Right atrium auricular region (tissue), 2 donors: ENCODE data around the gene TBX2. TPM values are rescaled to one million over a fixed set of nuclear protein-coding genes. Genes with fewer than 3 reads are reported as not detected.
A peak's percentile ranks its signal among the peaks of the same experiment; 100 is the strongest.

Experiments
- DNase-seq: peaks from one replicate; pipeline ENCODE4 v3.0.0-alpha.2; 2019; ENCODE audit warnings: low spot score
- H3K27ac ChIP-seq, 2 donors: fragments of 200-600 bp; sonication (generic); 1 replicate in 1 of 2; 2 replicates in 1 of 2; pipeline ENCODE4 v1.5.1; 2016 to 2019
- H3K27me3 ChIP-seq, 2 donors: fragments of 200-600 bp; sonication (generic); one replicate each; pipeline versions ENCODE4 v1.5.1 to v1.6.0; 2017 to 2019
- H3K36me3 ChIP-seq: fragments of 200-600 bp; sonication (generic); one replicate; pipeline ENCODE4 v1.5.1; 2016
- H3K4me1 ChIP-seq, 2 donors: fragments of 200-600 bp; sonication (generic); one replicate each; pipeline versions ENCODE4 v1.5.1 to v1.6.0; 2017 to 2019
- H3K4me3 ChIP-seq, 2 donors: fragments of 200-600 bp; sonication (generic); 1 replicate in 1 of 2; 2 replicates in 1 of 2; pipeline ENCODE4 v1.5.1; 2017 to 2019; ENCODE audit warnings: mild to moderate bottlenecking in 1 of 2, moderate library complexity in 1 of 2
- H3K9me3 ChIP-seq, 2 donors: fragments of 200-600 bp; sonication (generic); one replicate each; pipeline ENCODE4 v1.5.1; 2019
- total RNA-seq, 2 donors: library from RNA; depleted of rRNA; stranded (reverse); fragments of >200 nt; gene quantifications; one replicate each; pipeline ENCODE4 v1.1.0, GENCODE V29; 2016
- TF ChIP-seq, protein P1 (sequence below), 2 donors: fragments of 200-600 bp; sonication (generic); IDR thresholded peaks; one replicate each; pipeline ENCODE4 v1.5.1; 2019; ENCODE audit warnings: antibody characterized with exemption in 2 of 2

Gene TBX2
- total RNA-seq, 2 donors from 2014 or later, result 4.3 to 6.9 TPM

DNA sequence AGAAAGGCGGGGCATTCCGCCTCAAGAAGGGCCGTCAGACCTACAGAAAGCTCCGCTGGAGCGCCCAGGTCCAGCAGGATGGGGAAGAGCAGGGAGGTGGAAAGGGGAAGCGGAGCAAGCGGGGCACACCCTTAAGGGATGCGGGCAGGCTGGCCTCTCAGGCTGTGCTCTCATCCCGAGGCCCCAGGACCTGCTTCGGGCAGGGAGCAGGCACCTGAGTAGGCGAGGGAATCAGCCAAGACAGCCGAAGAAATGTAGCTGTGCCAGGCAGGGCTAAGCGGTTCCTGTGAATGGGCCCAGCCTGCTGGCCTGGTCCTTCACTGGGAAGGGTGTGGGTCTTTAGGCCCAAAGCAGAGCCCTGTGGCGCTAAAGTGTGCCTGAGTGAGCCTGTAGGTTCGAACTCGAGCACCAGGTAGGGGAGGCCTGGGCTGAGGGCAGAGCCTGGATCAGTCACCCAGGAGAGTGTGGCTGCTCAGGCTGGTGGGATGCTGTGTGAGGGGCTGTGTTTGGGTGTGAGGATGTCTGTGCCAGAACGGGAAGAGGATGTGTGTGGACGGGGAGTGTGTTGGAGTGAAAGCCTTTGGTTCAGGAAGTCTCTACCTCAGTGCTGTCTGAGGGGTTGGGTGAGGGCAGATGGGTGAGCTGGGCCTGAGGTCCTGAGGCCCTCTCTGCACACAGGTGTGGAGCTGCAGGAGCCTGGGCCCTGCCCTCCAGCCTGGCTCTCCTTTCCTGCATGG is 55.8 kb downstream of the TBX2 start:
- peak; percentile 34 for DNase-seq
- Histone ChIP-seq H3K4me3 (no peak overlapping the region), H3K27ac (no peak overlapping the region), H3K4me1 (peaks cover 0 to 36% of the 10 kb centered on the region in 2 donors), H3K36me3 (no peaks in the 10 kb centered on the region), H3K27me3 (peaks cover 47 to 61% of the 10 kb centered on the region in 2 donors), H3K9me3 (no peaks in the 10 kb centered on the region)
- TF ChIP-seq, protein P1, sequence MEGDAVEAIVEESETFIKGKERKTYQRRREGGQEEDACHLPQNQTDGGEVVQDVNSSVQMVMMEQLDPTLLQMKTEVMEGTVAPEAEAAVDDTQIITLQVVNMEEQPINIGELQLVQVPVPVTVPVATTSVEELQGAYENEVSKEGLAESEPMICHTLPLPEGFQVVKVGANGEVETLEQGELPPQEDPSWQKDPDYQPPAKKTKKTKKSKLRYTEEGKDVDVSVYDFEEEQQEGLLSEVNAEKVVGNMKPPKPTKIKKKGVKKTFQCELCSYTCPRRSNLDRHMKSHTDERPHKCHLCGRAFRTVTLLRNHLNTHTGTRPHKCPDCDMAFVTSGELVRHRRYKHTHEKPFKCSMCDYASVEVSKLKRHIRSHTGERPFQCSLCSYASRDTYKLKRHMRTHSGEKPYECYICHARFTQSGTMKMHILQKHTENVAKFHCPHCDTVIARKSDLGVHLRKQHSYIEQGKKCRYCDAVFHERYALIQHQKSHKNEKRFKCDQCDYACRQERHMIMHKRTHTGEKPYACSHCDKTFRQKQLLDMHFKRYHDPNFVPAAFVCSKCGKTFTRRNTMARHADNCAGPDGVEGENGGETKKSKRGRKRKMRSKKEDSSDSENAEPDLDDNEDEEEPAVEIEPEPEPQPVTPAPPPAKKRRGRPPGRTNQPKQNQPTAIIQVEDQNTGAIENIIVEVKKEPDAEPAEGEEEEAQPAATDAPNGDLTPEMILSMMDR (IDR thresholded peaks at IDR 0.05), result no peak

DNA sequence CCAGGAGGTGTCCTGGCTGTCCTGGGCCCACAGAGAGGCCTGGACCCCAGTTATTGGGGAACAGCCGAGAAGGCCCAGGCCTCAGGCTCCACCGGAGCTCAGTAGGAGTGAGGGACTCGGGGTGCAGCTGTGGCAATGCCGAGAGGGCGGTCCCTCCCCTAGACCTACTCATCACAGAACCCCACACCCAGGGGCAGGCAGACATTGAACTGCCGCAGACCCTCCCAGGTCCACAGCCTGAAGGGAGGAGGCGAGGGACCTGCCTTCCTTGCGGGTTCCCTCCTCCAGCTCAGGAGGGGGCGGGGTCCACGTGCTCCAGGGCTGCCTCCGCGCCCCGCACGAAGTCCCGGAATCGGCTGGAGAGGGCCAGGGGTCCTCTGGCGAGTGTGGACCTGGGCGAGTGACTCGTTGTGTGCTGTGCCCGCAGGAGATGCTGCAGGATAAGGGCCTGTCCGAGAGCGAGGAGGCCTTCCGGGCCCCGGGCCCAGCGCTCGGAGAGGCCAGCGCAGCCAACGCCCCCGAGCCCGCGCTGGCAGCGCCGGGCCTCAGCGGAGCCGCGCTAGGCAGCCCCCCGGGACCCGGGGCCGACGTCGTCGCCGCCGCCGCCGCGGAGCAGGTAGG is 56.5 kb downstream of the TBX2 start:
- DNase-seq, result peak; percentile 42
- Histone ChIP-seq H3K36me3 (no peaks in the 10 kb centered on the region), H3K4me1 (peaks cover 0 to 36% of the 10 kb centered on the region in 2 donors), H3K9me3 (no peaks in the 10 kb centered on the region), H3K27me3 (peaks cover 50 to 56% of the 10 kb centered on the region in 2 donors), H3K4me3 (no peak overlapping the region), H3K27ac (no peak overlapping the region)
- TF ChIP-seq, protein P1 (IDR thresholded peaks at IDR 0.05), result no peak

DNA sequence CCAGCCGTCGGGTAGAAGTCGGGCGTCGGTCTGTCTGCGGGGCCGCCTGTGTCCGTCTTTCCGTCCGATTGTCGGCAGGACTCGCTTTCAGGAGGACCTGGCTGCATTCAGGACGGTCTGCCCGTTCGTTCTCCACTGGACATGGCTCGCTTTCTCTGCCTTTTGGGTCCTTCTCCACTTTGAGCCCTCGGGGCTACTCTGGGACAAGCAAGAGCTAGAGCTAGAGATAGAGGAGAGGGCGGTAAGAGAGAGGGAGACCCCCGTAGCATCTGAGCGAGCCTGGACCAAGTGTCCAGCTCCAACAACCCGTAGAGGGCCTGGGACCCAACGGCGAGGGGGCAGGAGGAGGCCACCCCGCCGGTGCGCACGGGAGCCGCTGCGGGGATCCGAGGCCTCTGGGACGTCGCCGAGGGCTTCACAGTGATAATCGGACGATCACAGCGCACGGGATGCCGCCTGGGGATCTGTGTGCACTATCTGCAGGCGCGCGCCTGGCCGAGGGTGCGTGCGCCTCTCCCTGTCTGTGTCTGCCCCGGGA is 57.1 kb downstream of the TBX2 start:
- Histone ChIP-seq H3K4me3 (peak overlapping the region in 1 of 2 donors; percentile 38), H3K9me3 (no peaks in the 10 kb centered on the region), H3K27me3 (peaks cover 50 to 51% of the 10 kb centered on the region in 2 donors), H3K36me3 (no peaks in the 10 kb centered on the region), H3K27ac (no peak overlapping the region), H3K4me1 (peaks cover 0 to 32% of the 10 kb centered on the region in 2 donors)
- DNase-seq, result peak; percentile 26
- TF ChIP-seq, protein P1 (IDR thresholded peaks at IDR 0.05), result no peak

DNA sequence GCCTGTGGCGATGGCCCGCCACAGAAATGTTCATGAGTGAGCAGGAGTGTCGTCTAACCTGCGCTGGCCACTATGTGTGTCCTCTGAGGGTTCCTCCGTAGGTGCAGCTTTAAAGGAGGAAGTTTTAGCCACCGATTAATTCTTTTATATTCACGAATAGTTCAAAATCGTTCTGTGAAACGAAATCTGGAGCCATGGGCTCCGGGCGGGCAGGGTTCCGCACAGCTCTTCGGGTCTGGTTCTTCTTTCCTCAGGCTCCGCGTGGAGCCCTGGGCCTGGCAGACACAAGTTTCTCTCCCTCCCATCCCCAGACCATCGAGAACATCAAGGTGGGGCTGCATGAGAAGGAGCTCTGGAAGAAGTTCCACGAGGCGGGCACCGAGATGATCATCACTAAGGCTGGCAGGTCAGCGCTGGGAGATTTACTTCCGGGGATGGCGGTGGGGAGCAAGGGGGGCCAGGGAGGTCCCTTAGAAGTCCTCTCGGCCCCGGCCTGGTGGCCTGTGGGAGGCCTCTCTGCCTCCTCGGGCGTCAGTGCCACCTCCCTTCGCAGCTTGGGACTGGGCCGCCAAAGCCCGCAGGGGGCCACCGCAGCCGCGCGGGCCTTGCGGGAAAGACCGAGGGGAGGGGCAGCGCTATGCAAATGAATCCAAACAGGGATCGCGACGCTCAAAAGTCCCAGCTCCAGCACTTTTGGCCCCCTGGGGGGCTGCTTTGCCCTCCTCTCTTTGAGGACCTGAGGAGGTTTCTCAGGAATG is 57.8 kb downstream of the TBX2 start:
- no peak overlapping the region for H3K27ac ChIP-seq
- TF ChIP-seq, protein P1 (IDR thresholded peaks at IDR 0.05), result no peak
- peaks cover 44% of the 10 kb centered on the region in 2 donors for H3K27me3 ChIP-seq
- no peaks in the 10 kb centered on the region for H3K9me3 ChIP-seq
- peak overlapping the region; percentile 18 to 38 for H3K4me3 ChIP-seq
- peak; percentile 46 for DNase-seq
- H3K4me1 ChIP-seq, result peaks cover 0 to 32% of the 10 kb centered on the region in 2 donors
- H3K36me3 ChIP-seq, result no peaks in the 10 kb centered on the region

DNA sequence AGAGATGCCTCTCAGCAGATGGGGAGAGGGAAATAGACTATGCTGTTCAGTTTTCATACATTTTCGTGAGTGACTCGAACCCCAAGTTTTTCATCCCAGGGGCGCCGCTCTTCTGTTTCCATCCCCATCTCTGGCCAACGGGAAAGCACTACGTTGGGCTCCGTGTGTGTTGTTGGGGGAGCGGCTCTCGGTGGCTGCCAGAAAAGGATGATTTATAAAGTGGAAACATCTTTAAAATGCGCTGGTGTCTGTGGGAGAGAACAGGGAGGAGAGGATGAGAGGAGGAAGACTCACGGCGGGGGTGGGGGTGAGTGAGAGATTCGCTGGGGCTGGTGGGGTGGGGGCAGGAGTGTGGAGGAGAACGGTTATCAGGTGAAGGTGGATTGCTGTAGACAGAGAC is 58.4 kb downstream of the TBX2 start:
- DNase-seq, result peak; percentile 36
- Histone ChIP-seq H3K27ac (no peak overlapping the region), H3K9me3 (no peaks in the 10 kb centered on the region), H3K4me1 (peaks cover 0 to 29% of the 10 kb centered on the region in 2 donors), H3K4me3 (peak overlapping the region in 1 of 2 donors; percentile 38), H3K27me3 (peaks cover 38% of the 10 kb centered on the region in 2 donors), H3K36me3 (no peaks in the 10 kb centered on the region)
- TF ChIP-seq, protein P1 (IDR thresholded peaks at IDR 0.05), result no peak
